Esophagus squamous epithelium (tissue), 4 donors: ENCODE results near the gene BCL2A1.

ENCODE experiments used
- CTCF ChIP-seq, 6 experiments: fragments of 450-650 bp in 4 of 6; fragments of 200-600 bp in 2 of 6; sonication (generic) in 2 of 6; IDR thresholded peaks; one replicate each; pipeline ENCODE4 v1.5.1; 2016 to 2019; ENCODE audit warnings: antibody characterized with exemption in 6 of 6, mild to moderate bottlenecking in 4 of 6, moderate library complexity in 4 of 6
- POLR2A ChIP-seq, 4 donors: fragments of 450-650 bp; IDR thresholded peaks; one replicate each; pipeline ENCODE4 v1.6.1; 2017; ENCODE audit warnings: antibody characterized with exemption in 4 of 4, mild to moderate bottlenecking in 4 of 4, moderate library complexity in 3 of 4

- no peak for TF ChIP-seq CTCF (IDR thresholded peaks at IDR 0.05)
- no peak for TF ChIP-seq POLR2A (IDR thresholded peaks at IDR 0.05)
Measured at GRCh38 chr15:79919749-79920511, 51.1 kb downstream of the BCL2A1 start.
